MG63 (cell line): ENCODE results near the gene NUMB. TPM values are rescaled to one million over a fixed set of nuclear protein-coding genes. Genes with fewer than 3 reads are reported as not detected.
"Not testable (repeated sequence)": the region's sequence is repeated elsewhere in the genome, so short reads cannot be mapped to it uniquely, and the experiment has no call there.

Experiments
- DNase-seq: peaks from one replicate; pipeline ENCODE4 v3.0.0-alpha.2; 2020
- H3K27me3 ChIP-seq: fragments of 250-450 bp; sonication (Bioruptor Pico); 2 replicates; pipeline ENCODE4 v1.5.1; 2020; ENCODE audit warnings: mild to moderate bottlenecking, moderate library complexity
- H3K36me3 ChIP-seq: fragments of 250-450 bp; sonication (Bioruptor Pico); 2 replicates; pipeline ENCODE4 v1.5.1; 2020; ENCODE audit warnings: mild to moderate bottlenecking, moderate library complexity
- H3K4me3 ChIP-seq: fragments of 250-450 bp; sonication (Bioruptor Pico); 2 replicates; pipeline ENCODE4 v1.5.1; 2020; ENCODE audit warnings: mild to moderate bottlenecking, moderate library complexity
- H3K9me3 ChIP-seq: fragments of 250-450 bp; sonication (Bioruptor Pico); 2 replicates; pipeline ENCODE4 v1.5.1; 2020; ENCODE audit warnings: mild to moderate bottlenecking, moderate library complexity
- total RNA-seq: library from RNA; depleted of rRNA; stranded (reverse); fragments of >200 nt; shearing (Covaris generic); gene quantifications from 2 replicates; pipeline ENCODE4 v1.2.3, GENCODE V29; 2014; ENCODE audit warnings: low replicate concordance

Gene NUMB
- total RNA-seq, 1 experiment from 2014 or later: 12.2 TPM

- no peaks in the 10 kb centered on the region for H3K36me3 ChIP-seq
- no peak for DNase-seq
- H3K27me3 ChIP-seq: no peaks in the 10 kb centered on the region
- no peaks in the 10 kb centered on the region for H3K9me3 ChIP-seq
- no peak overlapping the region for H3K4me3 ChIP-seq
These were observed 114.0 kb downstream of the NUMB start for GRCh38 chr14:73344319-73344718.

GRCh38 chr14:73342670-73343069 lies 115.7 kb downstream of the NUMB start:
- no peaks in the 10 kb centered on the region for H3K27me3 ChIP-seq
- DNase-seq: no peak
- H3K36me3 ChIP-seq: no peaks in the 10 kb centered on the region
- no peaks in the 10 kb centered on the region for H3K9me3 ChIP-seq
- no peak overlapping the region for H3K4me3 ChIP-seq

GRCh38 chr14:73339846-73340595 lies 118.3 kb downstream of the NUMB start:
- Histone ChIP-seq H3K9me3 (no peaks in the 10 kb centered on the region), H3K36me3 (no peaks in the 10 kb centered on the region)
- no peak for DNase-seq

GRCh38 chr14:73339206-73339605 lies 119.1 kb downstream of the NUMB start:
- Histone ChIP-seq H3K27me3 (no peaks in the 10 kb centered on the region), H3K9me3 (no peaks in the 10 kb centered on the region), H3K36me3 (no peaks in the 10 kb centered on the region), H3K4me3 (no peak overlapping the region)
- DNase-seq: no peak

More at GRCh38 chr14:73339846-73340595, 118.3 kb downstream of the NUMB start:
- no peaks in the 10 kb centered on the region for H3K27me3 ChIP-seq
- no peak overlapping the region for H3K4me3 ChIP-seq

- Histone ChIP-seq H3K9me3 (no peaks in the 10 kb centered on the region), H3K36me3 (no peaks in the 10 kb centered on the region), H3K27me3 (no peaks in the 10 kb centered on the region), H3K4me3 (no peak overlapping the region)
- DNase-seq: no peak
These were observed 119.8 kb downstream of the NUMB start for GRCh38 chr14:73338551-73338950.

- Histone ChIP-seq H3K9me3 (no peaks in the 10 kb centered on the region), H3K36me3 (no peaks in the 10 kb centered on the region), H3K27me3 (no peaks in the 10 kb centered on the region), H3K4me3 (no peak overlapping the region)
- DNase-seq: no peak
These were observed 125.3 kb downstream of the NUMB start for GRCh38 chr14:73333031-73333430.

- no peaks in the 10 kb centered on the region for H3K9me3 ChIP-seq
- no peak overlapping the region for H3K4me3 ChIP-seq
- no peaks in the 10 kb centered on the region for H3K27me3 ChIP-seq
- no peaks in the 10 kb centered on the region for H3K36me3 ChIP-seq
- no peak for DNase-seq
These were observed 132.6 kb downstream of the NUMB start for GRCh38 chr14:73325630-73326299.

GRCh38 chr14:73325063-73325462 lies 133.3 kb downstream of the NUMB start:
- Histone ChIP-seq H3K27me3 (no peaks in the 10 kb centered on the region), H3K36me3 (no peaks in the 10 kb centered on the region)
- DNase-seq: no peak

GRCh38 chr14:73324533-73324932 lies 133.8 kb downstream of the NUMB start:
- H3K4me3 ChIP-seq: no peak overlapping the region
- no peak for DNase-seq
- no peaks in the 10 kb centered on the region for H3K9me3 ChIP-seq
- H3K27me3 ChIP-seq: no peaks in the 10 kb centered on the region
- H3K36me3 ChIP-seq: no peaks in the 10 kb centered on the region

More at GRCh38 chr14:73325063-73325462, 133.3 kb downstream of the NUMB start:
- Histone ChIP-seq H3K4me3 (no peak overlapping the region), H3K9me3 (no peaks in the 10 kb centered on the region)

GRCh38 chr14:73323896-73324399 lies 134.4 kb downstream of the NUMB start:
- H3K27me3 ChIP-seq: no peaks in the 10 kb centered on the region
- DNase-seq: no peak

GRCh38 chr14:73313151-73313550 lies 145.2 kb downstream of the NUMB start:
- no peak overlapping the region for H3K4me3 ChIP-seq
- no peak for DNase-seq
- H3K36me3 ChIP-seq: no peaks in the 10 kb centered on the region
- H3K9me3 ChIP-seq: no peaks in the 10 kb centered on the region
- no peaks in the 10 kb centered on the region for H3K27me3 ChIP-seq

More at GRCh38 chr14:73323896-73324399, 134.4 kb downstream of the NUMB start:
- Histone ChIP-seq H3K4me3 (no peak overlapping the region), H3K36me3 (no peaks in the 10 kb centered on the region), H3K9me3 (no peaks in the 10 kb centered on the region)

- H3K9me3 ChIP-seq: no peaks in the 10 kb centered on the region
- no peaks in the 10 kb centered on the region for H3K36me3 ChIP-seq
- DNase-seq: no peak
- H3K27me3 ChIP-seq: no peaks in the 10 kb centered on the region
- no peak overlapping the region for H3K4me3 ChIP-seq
These were observed 145.7 kb downstream of the NUMB start for GRCh38 chr14:73312687-73313086.

- Histone ChIP-seq H3K27me3 (no peaks in the 10 kb centered on the region), H3K36me3 (no peaks in the 10 kb centered on the region), H3K9me3 (no peaks in the 10 kb centered on the region), H3K4me3 (no peak overlapping the region)
- DNase-seq: no peak
These were observed 146.7 kb downstream of the NUMB start for GRCh38 chr14:73311708-73312030.

- not testable (repeated sequence) for DNase-seq, H3K27me3 ChIP-seq
These were observed 149.1 kb downstream of the NUMB start for GRCh38 chr14:73309207-73309606.

GRCh38 chr14:73307261-73307660 lies 151.1 kb downstream of the NUMB start:
- Histone ChIP-seq H3K9me3 (no peaks in the 10 kb centered on the region), H3K27me3 (no peaks in the 10 kb centered on the region), H3K4me3 (no peak overlapping the region), H3K36me3 (no peaks in the 10 kb centered on the region)
- DNase-seq: no peak

More at GRCh38 chr14:73309207-73309606, 149.1 kb downstream of the NUMB start:
- H3K9me3 ChIP-seq, H3K4me3 ChIP-seq, H3K36me3 ChIP-seq: not testable (repeated sequence)

- Histone ChIP-seq H3K4me3 (no peak overlapping the region), H3K36me3 (no peaks in the 10 kb centered on the region), H3K9me3 (no peaks in the 10 kb centered on the region), H3K27me3 (no peaks in the 10 kb centered on the region)
- DNase-seq: no peak
These were observed 152.8 kb downstream of the NUMB start for GRCh38 chr14:73305499-73305898.

- no peaks in the 10 kb centered on the region for H3K27me3 ChIP-seq
- no peak overlapping the region for H3K4me3 ChIP-seq
- no peak for DNase-seq
- H3K9me3 ChIP-seq: no peaks in the 10 kb centered on the region
- H3K36me3 ChIP-seq: peaks cover 5% of the 10 kb centered on the region; the same call in 1 of the 2 replicates
These were observed 163.0 kb downstream of the NUMB start for GRCh38 chr14:73295198-73295796.
